ENCODE measurements around the gene STK32B.
"Not testable (repeated sequence)": the region's sequence is repeated elsewhere in the genome, so short reads cannot be mapped to it uniquely, and the experiment has no call there.

The STK32B gene

GRCh38 chr4:5435201-5435600 lies 383.9 kb downstream of the STK32B start:
- Histone ChIP-seq H3K9me3 (ENCODE audit: low read length) (no peaks in the 10 kb centered on the region), H3K9ac (ENCODE audit: low read length) (no peak overlapping the region), H3K27me3 (ENCODE audit: control insufficient read depth in 1 of 2, insufficient read depth in 2 of 2, low read length in 2 of 2) (no peaks in the 10 kb centered on the region), H3K4me3 (ENCODE audit: low read depth in 1 of 2, low read length in 2 of 2) (no peak overlapping the region), H3K36me3 (ENCODE audit: insufficient read depth, low read length) (no peaks in the 10 kb centered on the region), H3K27ac (ENCODE audit: low read depth, low read length) (no peak overlapping the region), H3K4me1 (ENCODE audit: insufficient read depth, low read length) (no peaks in the 10 kb centered on the region)

- Histone ChIP-seq H3K27me3 (ENCODE audit: control insufficient read depth in 1 of 2, insufficient read depth in 2 of 2, low read length in 2 of 2) (no peaks in the 10 kb centered on the region), H3K36me3 (ENCODE audit: insufficient read depth, low read length) (no peaks in the 10 kb centered on the region), H3K27ac (ENCODE audit: low read depth, low read length) (no peak overlapping the region), H3K4me1 (ENCODE audit: insufficient read depth, low read length) (no peaks in the 10 kb centered on the region), H3K9me3 (ENCODE audit: low read length) (no peaks in the 10 kb centered on the region), H3K9ac (ENCODE audit: low read length) (no peak overlapping the region), H3K4me3 (ENCODE audit: low read depth in 1 of 2, low read length in 2 of 2) (no peak overlapping the region)
Measured at GRCh38 chr4:5435823-5436222, 384.5 kb downstream of the STK32B start.

- not testable (repeated sequence) for H3K36me3 ChIP-seq (ENCODE audit: insufficient read depth, low read length); H3K4me3 ChIP-seq (ENCODE audit: low read depth in 1 of 2, low read length in 2 of 2); H3K9me3 ChIP-seq (ENCODE audit: low read length); H3K4me1 ChIP-seq (ENCODE audit: insufficient read depth, low read length); H3K27me3 ChIP-seq (ENCODE audit: control insufficient read depth in 1 of 2, insufficient read depth in 2 of 2, low read length in 2 of 2); H3K9ac ChIP-seq (ENCODE audit: low read length); H3K27ac ChIP-seq (ENCODE audit: low read depth, low read length)
Measured at GRCh38 chr4:5443976-5444802, 392.9 kb downstream of the STK32B start.

GRCh38 chr4:5444918-5445517 lies 393.7 kb downstream of the STK32B start:
- no peaks in the 10 kb centered on the region for H3K4me1 ChIP-seq (ENCODE audit: insufficient read depth, low read length)
- H3K27ac ChIP-seq (ENCODE audit: low read depth, low read length) = no peak overlapping the region
- H3K9me3 ChIP-seq (ENCODE audit: low read length) = no peaks in the 10 kb centered on the region
- no peaks in the 10 kb centered on the region for H3K27me3 ChIP-seq (ENCODE audit: control insufficient read depth in 1 of 2, insufficient read depth in 2 of 2, low read length in 2 of 2)
- H3K36me3 ChIP-seq (ENCODE audit: insufficient read depth, low read length) = no peaks in the 10 kb centered on the region
- no peak overlapping the region for H3K9ac ChIP-seq (ENCODE audit: low read length)
- no peak overlapping the region for H3K4me3 ChIP-seq (ENCODE audit: low read depth in 1 of 2, low read length in 2 of 2)

GRCh38 chr4:5446595-5447226 lies 395.4 kb downstream of the STK32B start:
- no peaks in the 10 kb centered on the region for H3K27me3 ChIP-seq (ENCODE audit: control insufficient read depth in 1 of 2, insufficient read depth in 2 of 2, low read length in 2 of 2)
- no peak overlapping the region for H3K9ac ChIP-seq (ENCODE audit: low read length)
- no peaks in the 10 kb centered on the region for H3K36me3 ChIP-seq (ENCODE audit: insufficient read depth, low read length)
- no peak overlapping the region for H3K4me3 ChIP-seq (ENCODE audit: low read depth in 1 of 2, low read length in 2 of 2)
- no peaks in the 10 kb centered on the region for H3K4me1 ChIP-seq (ENCODE audit: insufficient read depth, low read length)
- no peak overlapping the region for H3K27ac ChIP-seq (ENCODE audit: low read depth, low read length)
- H3K9me3 ChIP-seq (ENCODE audit: low read length) = no peaks in the 10 kb centered on the region

- Histone ChIP-seq H3K36me3 (ENCODE audit: insufficient read depth, low read length) (no peaks in the 10 kb centered on the region), H3K4me3 (ENCODE audit: low read depth in 1 of 2, low read length in 2 of 2) (no peak overlapping the region), H3K27me3 (ENCODE audit: control insufficient read depth in 1 of 2, insufficient read depth in 2 of 2, low read length in 2 of 2) (no peaks in the 10 kb centered on the region), H3K4me1 (ENCODE audit: insufficient read depth, low read length) (no peaks in the 10 kb centered on the region), H3K9ac (ENCODE audit: low read length) (no peak overlapping the region), H3K27ac (ENCODE audit: low read depth, low read length) (no peak overlapping the region), H3K9me3 (ENCODE audit: low read length) (no peaks in the 10 kb centered on the region)
Measured at GRCh38 chr4:5447755-5448154, 396.5 kb downstream of the STK32B start.

- Histone ChIP-seq H3K27me3 (ENCODE audit: control insufficient read depth in 1 of 2, insufficient read depth in 2 of 2, low read length in 2 of 2) (no peaks in the 10 kb centered on the region), H3K4me3 (ENCODE audit: low read depth in 1 of 2, low read length in 2 of 2) (no peak overlapping the region), H3K27ac (ENCODE audit: low read depth, low read length) (no peak overlapping the region), H3K9me3 (ENCODE audit: low read length) (no peaks in the 10 kb centered on the region), H3K4me1 (ENCODE audit: insufficient read depth, low read length) (no peaks in the 10 kb centered on the region), H3K36me3 (ENCODE audit: insufficient read depth, low read length) (no peaks in the 10 kb centered on the region), H3K9ac (ENCODE audit: low read length) (no peak overlapping the region)
Measured at GRCh38 chr4:5448221-5448620, 396.9 kb downstream of the STK32B start.

GRCh38 chr4:5451243-5451642 lies 400.0 kb downstream of the STK32B start:
- Histone ChIP-seq H3K27me3 (ENCODE audit: control insufficient read depth in 1 of 2, insufficient read depth in 2 of 2, low read length in 2 of 2) (no peaks in the 10 kb centered on the region), H3K4me3 (ENCODE audit: low read depth in 1 of 2, low read length in 2 of 2) (no peak overlapping the region), H3K9me3 (ENCODE audit: low read length) (no peaks in the 10 kb centered on the region), H3K27ac (ENCODE audit: low read depth, low read length) (no peak overlapping the region), H3K36me3 (ENCODE audit: insufficient read depth, low read length) (no peaks in the 10 kb centered on the region), H3K9ac (ENCODE audit: low read length) (no peak overlapping the region), H3K4me1 (ENCODE audit: insufficient read depth, low read length) (no peaks in the 10 kb centered on the region)

GRCh38 chr4:5452156-5452555 lies 400.9 kb downstream of the STK32B start:
- no peak overlapping the region for H3K4me3 ChIP-seq (ENCODE audit: low read depth in 1 of 2, low read length in 2 of 2)
- no peaks in the 10 kb centered on the region for H3K9me3 ChIP-seq (ENCODE audit: low read length)

GRCh38 chr4:5455003-5455585 lies 403.8 kb downstream of the STK32B start:
- no peaks in the 10 kb centered on the region for H3K9me3 ChIP-seq (ENCODE audit: low read length)

More at GRCh38 chr4:5452156-5452555, 400.9 kb downstream of the STK32B start:
- H3K27ac ChIP-seq (ENCODE audit: low read depth, low read length) = no peak overlapping the region
- H3K36me3 ChIP-seq (ENCODE audit: insufficient read depth, low read length) = no peaks in the 10 kb centered on the region
- H3K4me1 ChIP-seq (ENCODE audit: insufficient read depth, low read length) = no peaks in the 10 kb centered on the region
- no peaks in the 10 kb centered on the region for H3K27me3 ChIP-seq (ENCODE audit: control insufficient read depth in 1 of 2, insufficient read depth in 2 of 2, low read length in 2 of 2)
- no peak overlapping the region for H3K9ac ChIP-seq (ENCODE audit: low read length)

GRCh38 chr4:5456296-5456845 lies 405.1 kb downstream of the STK32B start:
- Histone ChIP-seq H3K27me3 (ENCODE audit: control insufficient read depth in 1 of 2, insufficient read depth in 2 of 2, low read length in 2 of 2) (no peaks in the 10 kb centered on the region), H3K9ac (ENCODE audit: low read length) (no peak overlapping the region), H3K36me3 (ENCODE audit: insufficient read depth, low read length) (no peaks in the 10 kb centered on the region), H3K4me1 (ENCODE audit: insufficient read depth, low read length) (no peaks in the 10 kb centered on the region), H3K27ac (ENCODE audit: low read depth, low read length) (no peak overlapping the region), H3K4me3 (ENCODE audit: low read depth in 1 of 2, low read length in 2 of 2) (no peak overlapping the region), H3K9me3 (ENCODE audit: low read length) (no peaks in the 10 kb centered on the region)

More at GRCh38 chr4:5455003-5455585, 403.8 kb downstream of the STK32B start:
- Histone ChIP-seq H3K4me3 (ENCODE audit: low read depth in 1 of 2, low read length in 2 of 2) (no peak overlapping the region), H3K4me1 (ENCODE audit: insufficient read depth, low read length) (no peaks in the 10 kb centered on the region), H3K27ac (ENCODE audit: low read depth, low read length) (no peak overlapping the region), H3K27me3 (ENCODE audit: control insufficient read depth in 1 of 2, insufficient read depth in 2 of 2, low read length in 2 of 2) (no peaks in the 10 kb centered on the region), H3K36me3 (ENCODE audit: insufficient read depth, low read length) (no peaks in the 10 kb centered on the region), H3K9ac (ENCODE audit: low read length) (no peak overlapping the region)

Data from muscle layer of colon (tissue), 2 donors.